Peyer's patch (tissue), 4 donors: ENCODE results near the gene CDNF. TPM values are rescaled to one million over a fixed set of nuclear protein-coding genes. Genes with fewer than 3 reads are reported as not detected.

Experiments
- DNase-seq, 3 donors: peaks; one replicate each; pipeline ENCODE4 v3.0.0-alpha.2; 2017 to 2019
- H3K27ac ChIP-seq, 4 donors: fragments of 200-600 bp; sonication (generic); one replicate each; pipeline ENCODE4 v1.5.1; 2016 to 2019
- H3K27me3 ChIP-seq, 2 donors: fragments of 200-600 bp; sonication (generic); one replicate each; pipeline ENCODE4 v1.5.1; 2019
- H3K36me3 ChIP-seq, 3 donors: fragments of 200-600 bp; sonication (generic); one replicate each; pipeline ENCODE4 v1.5.1; 2016 to 2019
- H3K4me1 ChIP-seq, 4 donors: fragments of 200-600 bp; sonication (generic); one replicate each; pipeline ENCODE4 v1.5.1; 2016 to 2019
- H3K4me3 ChIP-seq, 4 donors: fragments of 200-600 bp; sonication (generic); 1 replicate in 3 of 4; 2 replicates in 1 of 4; pipeline ENCODE4 v1.5.1; 2016 to 2019; ENCODE audit warnings: mild to moderate bottlenecking in 1 of 4
- H3K9me3 ChIP-seq, 4 donors: fragments of 200-600 bp; sonication (generic); one replicate each; pipeline ENCODE4 v1.5.1; 2016 to 2019; ENCODE audit warnings: mild to moderate bottlenecking in 1 of 4
- POLR2A ChIP-seq, 2 donors: fragments of 450-650 bp; IDR thresholded peaks; one replicate each; pipeline ENCODE4 v1.5.1; 2017; ENCODE audit warnings: antibody characterized with exemption in 2 of 2, mild to moderate bottlenecking in 2 of 2, moderate library complexity in 2 of 2
- total RNA-seq, 4 donors: library from RNA; depleted of rRNA; stranded (reverse); fragments of >200 nt; gene quantifications; one replicate each; pipeline ENCODE4 v1.1.0, GENCODE V29; 2016
- TF ChIP-seq, protein P1 (sequence below), 6 experiments: fragments of 450-650 bp in 4 of 6; fragments of 200-600 bp in 2 of 6; sonication (generic) in 1 of 6; IDR thresholded peaks; one replicate each; pipeline ENCODE4 v1.5.1; 2017 to 2019; ENCODE audit warnings: antibody characterized with exemption in 6 of 6, mild to moderate bottlenecking in 3 of 6, moderate library complexity in 1 of 6

The CDNF gene
- total RNA-seq, 4 donors from 2014 or later: 3.1 to 6.7 (median 4.0) TPM; not detected in 1

- H3K27ac ChIP-seq: peak overlapping the region; percentile 83 to 93 (median 92)
- no peaks in the 10 kb centered on the region for H3K9me3 ChIP-seq
- peaks cover 0 to 19% (median 3%) of the 10 kb centered on the region in 4 donors for H3K4me1 ChIP-seq
- peaks cover 0 to 13% (median 0%) of the 10 kb centered on the region in 3 donors for H3K36me3 ChIP-seq
- DNase-seq: no peak
- H3K27me3 ChIP-seq: no peaks in the 10 kb centered on the region
- no peak for TF ChIP-seq POLR2A (IDR thresholded peaks at IDR 0.05)
- TF ChIP-seq, protein P1, sequence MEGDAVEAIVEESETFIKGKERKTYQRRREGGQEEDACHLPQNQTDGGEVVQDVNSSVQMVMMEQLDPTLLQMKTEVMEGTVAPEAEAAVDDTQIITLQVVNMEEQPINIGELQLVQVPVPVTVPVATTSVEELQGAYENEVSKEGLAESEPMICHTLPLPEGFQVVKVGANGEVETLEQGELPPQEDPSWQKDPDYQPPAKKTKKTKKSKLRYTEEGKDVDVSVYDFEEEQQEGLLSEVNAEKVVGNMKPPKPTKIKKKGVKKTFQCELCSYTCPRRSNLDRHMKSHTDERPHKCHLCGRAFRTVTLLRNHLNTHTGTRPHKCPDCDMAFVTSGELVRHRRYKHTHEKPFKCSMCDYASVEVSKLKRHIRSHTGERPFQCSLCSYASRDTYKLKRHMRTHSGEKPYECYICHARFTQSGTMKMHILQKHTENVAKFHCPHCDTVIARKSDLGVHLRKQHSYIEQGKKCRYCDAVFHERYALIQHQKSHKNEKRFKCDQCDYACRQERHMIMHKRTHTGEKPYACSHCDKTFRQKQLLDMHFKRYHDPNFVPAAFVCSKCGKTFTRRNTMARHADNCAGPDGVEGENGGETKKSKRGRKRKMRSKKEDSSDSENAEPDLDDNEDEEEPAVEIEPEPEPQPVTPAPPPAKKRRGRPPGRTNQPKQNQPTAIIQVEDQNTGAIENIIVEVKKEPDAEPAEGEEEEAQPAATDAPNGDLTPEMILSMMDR (IDR thresholded peaks at IDR 0.05): no peak
- H3K4me3 ChIP-seq: peak overlapping the region; percentile 72 to 97 (median 86)
Measured at GRCh38 chr10:14837003-14837756, 657 bp downstream of the CDNF start.

GRCh38 chr10:14836208-14836607, 1.6 kb downstream of the CDNF start:
- no peak for TF ChIP-seq POLR2A (IDR thresholded peaks at IDR 0.05)
- TF ChIP-seq, protein P1 (IDR thresholded peaks at IDR 0.05): no peak
- Histone ChIP-seq H3K36me3 (peaks cover 0 to 3% (median 0%) of the 10 kb centered on the region in 3 donors), H3K27me3 (no peaks in the 10 kb centered on the region), H3K4me3 (no peak overlapping the region), H3K4me1 (peaks cover 0 to 19% (median 3%) of the 10 kb centered on the region in 4 donors), H3K9me3 (no peaks in the 10 kb centered on the region), H3K27ac (no peak overlapping the region)
- no peak for DNase-seq

DNA sequence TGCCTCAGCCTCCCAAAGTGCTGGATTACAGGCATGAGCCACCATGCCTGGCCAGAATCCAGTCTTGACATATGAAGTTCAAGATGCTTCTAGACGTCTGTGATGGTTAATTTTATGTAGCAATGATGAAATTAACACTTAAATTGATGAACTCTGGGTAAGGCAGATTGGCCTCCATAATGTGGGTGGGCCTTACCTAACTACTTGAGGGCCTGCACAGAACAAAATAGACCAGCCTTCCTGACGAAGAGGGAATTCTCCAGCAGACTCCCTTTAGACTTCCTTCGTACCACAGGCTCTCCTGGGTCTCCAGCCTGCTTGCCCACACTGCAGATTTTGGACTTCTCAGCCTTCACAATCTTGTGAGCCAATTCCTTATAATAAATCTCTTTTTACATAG, 4.7 kb downstream of the CDNF start:
- TF ChIP-seq, protein P1 (IDR thresholded peaks at IDR 0.05): no peak
- no peak for TF ChIP-seq POLR2A (IDR thresholded peaks at IDR 0.05)
- no peaks in the 10 kb centered on the region for H3K27me3 ChIP-seq
- H3K36me3 ChIP-seq: no peaks in the 10 kb centered on the region
- no peak overlapping the region for H3K27ac ChIP-seq
- no peak for DNase-seq
- no peak overlapping the region for H3K4me3 ChIP-seq
- H3K4me1 ChIP-seq: peaks cover 0 to 7% (median 0%) of the 10 kb centered on the region in 4 donors
- no peaks in the 10 kb centered on the region for H3K9me3 ChIP-seq

DNA sequence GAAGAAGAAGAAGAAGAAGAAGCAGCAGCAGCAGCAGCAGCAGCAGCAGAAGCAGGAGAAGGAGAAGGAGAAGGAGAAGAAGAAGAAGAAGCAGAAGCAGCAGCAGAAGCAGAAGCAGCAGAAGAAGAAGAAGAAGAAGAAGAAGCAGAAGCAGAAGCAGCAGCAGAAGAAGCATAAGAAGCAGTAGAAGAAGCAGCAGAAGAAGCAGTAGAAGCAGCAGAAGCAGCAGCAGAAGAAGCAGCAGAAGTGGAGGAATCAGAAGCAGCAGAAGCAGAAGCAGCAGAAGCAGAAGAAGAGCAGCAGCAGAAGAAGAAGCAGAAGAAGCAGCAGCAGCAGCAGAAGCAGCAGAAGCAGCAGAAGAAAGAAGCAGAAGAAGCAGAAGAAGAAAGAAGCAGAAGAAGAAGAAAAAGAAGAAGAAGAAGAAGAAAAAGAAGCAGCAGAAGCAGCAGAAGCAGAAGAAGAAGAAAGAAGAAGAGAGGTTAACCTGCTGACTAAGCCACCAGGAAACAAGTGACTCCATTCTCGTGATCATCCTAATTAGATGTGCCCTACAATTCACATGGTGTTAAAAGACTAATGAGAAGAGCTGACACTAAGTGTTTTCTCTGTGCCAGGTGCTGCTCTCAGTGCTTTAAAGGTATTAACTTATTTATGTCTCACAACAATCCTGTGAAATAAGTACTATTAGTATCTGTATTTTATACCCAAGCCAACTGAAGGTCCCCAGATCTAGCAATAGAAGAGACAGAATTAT, 11.6 kb downstream of the CDNF start:
- Histone ChIP-seq H3K4me3 (no peak overlapping the region), H3K36me3 (no peaks in the 10 kb centered on the region), H3K4me1 (peaks cover 0 to 6% (median 0%) of the 10 kb centered on the region in 4 donors), H3K9me3 (no peaks in the 10 kb centered on the region), H3K27me3 (no peaks in the 10 kb centered on the region), H3K27ac (no peak overlapping the region)
- DNase-seq: no peak
- TF ChIP-seq POLR2A (IDR thresholded peaks at IDR 0.05): no peak
- TF ChIP-seq, protein P1 (IDR thresholded peaks at IDR 0.05): no peak

DNA sequence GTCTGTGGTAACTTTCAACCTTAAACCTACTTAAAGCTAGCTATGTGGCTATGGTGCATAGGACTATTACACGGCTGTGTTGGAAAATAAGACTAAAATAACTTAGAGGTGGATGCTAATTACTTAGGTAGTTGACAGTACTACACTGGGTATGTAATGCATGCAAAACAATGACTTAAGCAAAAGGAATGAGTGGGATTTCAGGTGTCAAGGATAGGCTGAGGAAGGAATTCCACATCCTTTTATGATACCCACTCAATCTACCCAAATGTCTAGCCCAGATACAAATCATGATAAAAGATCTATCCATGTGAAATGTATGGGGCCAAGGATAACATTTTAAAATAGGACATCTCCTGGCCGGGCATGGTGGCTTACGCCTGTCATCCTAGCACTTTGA, 13.9 kb downstream of the CDNF start:
- TF ChIP-seq POLR2A (IDR thresholded peaks at IDR 0.05): no peak
- TF ChIP-seq, protein P1 (IDR thresholded peaks at IDR 0.05): no peak
- no peaks in the 10 kb centered on the region for H3K27me3 ChIP-seq
- no peak overlapping the region for H3K4me3 ChIP-seq
- no peak overlapping the region for H3K27ac ChIP-seq
- H3K36me3 ChIP-seq: no peaks in the 10 kb centered on the region
- peaks cover 0 to 6% (median 0%) of the 10 kb centered on the region in 4 donors for H3K4me1 ChIP-seq
- no peaks in the 10 kb centered on the region for H3K9me3 ChIP-seq
- DNase-seq: no peak
